HG02852 (cell line): ENCODE data around the gene DNAJB14.

Source experiments
- ATAC-seq: cut with Tn5 transposase; IDR thresholded peaks from one replicate; pipeline ENCODE4 v1.9.1; 2021; ENCODE audit warnings: mild to moderate bottlenecking, moderate library complexity; ENCODE audit not compliant: unreplicated experiment

The DNAJB14 gene

GRCh38 chr4:99872570-99872969 lies 73.8 kb downstream of the DNAJB14 start:
- ATAC-seq, result no peak

- peak; percentile 60 for ATAC-seq
These were observed 78.3 kb downstream of the DNAJB14 start for GRCh38 chr4:99868126-99868596.

- ATAC-seq, result no peak
These were observed 82.6 kb downstream of the DNAJB14 start for GRCh38 chr4:99863804-99864203.

- peak; percentile 49 for ATAC-seq
These were observed 85.1 kb downstream of the DNAJB14 start for GRCh38 chr4:99861120-99861905.

- ATAC-seq, result no peak
These were observed 85.9 kb downstream of the DNAJB14 start for GRCh38 chr4:99860521-99860920.

GRCh38 chr4:99859618-99860017 lies 86.8 kb downstream of the DNAJB14 start:
- no peak for ATAC-seq

- no peak for ATAC-seq
These were observed 89.1 kb downstream of the DNAJB14 start for GRCh38 chr4:99857307-99857706.

GRCh38 chr4:99856166-99856565 lies 90.3 kb downstream of the DNAJB14 start:
- ATAC-seq, result no peak

GRCh38 chr4:99855678-99856077 lies 90.7 kb downstream of the DNAJB14 start:
- peak; percentile 36 for ATAC-seq

GRCh38 chr4:99853999-99854398 lies 92.4 kb downstream of the DNAJB14 start:
- ATAC-seq, result no peak

GRCh38 chr4:99853190-99853589 lies 93.2 kb downstream of the DNAJB14 start:
- ATAC-seq, result no peak

- no peak for ATAC-seq
These were observed 94.1 kb downstream of the DNAJB14 start for GRCh38 chr4:99852199-99852749.

GRCh38 chr4:99848591-99849001 lies 97.8 kb downstream of the DNAJB14 start:
- ATAC-seq, result peak; percentile 41

- ATAC-seq, result peak; percentile 54
These were observed 98.9 kb downstream of the DNAJB14 start for GRCh38 chr4:99847362-99847976.

- no peak for ATAC-seq
These were observed 99.5 kb downstream of the DNAJB14 start for GRCh38 chr4:99846891-99847290.
